Osteoblast (primary cell): ENCODE measurements around the gene VAMP2. TPM values are rescaled to one million over a fixed set of nuclear protein-coding genes. Genes with fewer than 3 reads are reported as not detected.

Experiments used
- DNase-seq: peaks from one replicate; pipeline ENCODE4 v3.0.0; 2011; ENCODE audit warnings: low spot score, mixed read lengths; ENCODE audit not compliant: insufficient read length; ENCODE audit errors: missing footprints
- H2AFZ ChIP-seq: 2 replicates; pipeline ENCODE4 v1.6.0; 2011; ENCODE audit warnings: mild to moderate bottlenecking, low read length
- H3K27ac ChIP-seq: 2 replicates; pipeline ENCODE4 v1.5.1; 2011; ENCODE audit warnings: mild to moderate bottlenecking, low read depth, low read length, moderate library complexity
- H3K27me3 ChIP-seq: 2 replicates; pipeline ENCODE4 v1.6.0; 2012; ENCODE audit warnings: mild to moderate bottlenecking, control low read depth, inconsistent platforms, low read length, moderate library complexity; ENCODE audit not compliant: insufficient read depth
- H3K36me3 ChIP-seq: 2 replicates; pipeline ENCODE4 v1.5.1; 2011; ENCODE audit warnings: mild to moderate bottlenecking, low read length, control low read depth, moderate library complexity; ENCODE audit not compliant: insufficient read depth
- H3K4me1 ChIP-seq: 2 replicates; pipeline ENCODE4 v1.5.1; 2011; ENCODE audit warnings: mild to moderate bottlenecking, low read length, control low read depth, moderate library complexity; ENCODE audit not compliant: insufficient read depth
- H3K4me2 ChIP-seq: 2 replicates; pipeline ENCODE4 v1.6.0; 2011; ENCODE audit warnings: mild to moderate bottlenecking, low read length; ENCODE audit not compliant: insufficient read depth
- H3K4me3 ChIP-seq: fragments of 200-600 bp; sonication (generic); 3 replicates; pipeline ENCODE4 v1.5.1; 2012; ENCODE audit warnings: mild to moderate bottlenecking, low read length, inconsistent platforms; ENCODE audit not compliant: insufficient read depth
- H3K79me2 ChIP-seq: 2 replicates; pipeline ENCODE4 v1.6.0; 2012; ENCODE audit warnings: mild to moderate bottlenecking, low read length, control low read depth, inconsistent platforms; ENCODE audit not compliant: insufficient read depth
- H3K9me3 ChIP-seq: 2 replicates; pipeline ENCODE4 v1.5.1; 2011; ENCODE audit warnings: low read depth, low read length, control low read depth
- H4K20me1 ChIP-seq: 2 replicates; pipeline ENCODE4 v1.6.0; 2012; ENCODE audit warnings: mild to moderate bottlenecking, low read length, control low read depth; ENCODE audit not compliant: insufficient read depth
- CTCF ChIP-seq: IDR thresholded peaks from 2 replicates; pipeline ENCODE4 v1.5.1; 2011; ENCODE audit warnings: mild to moderate bottlenecking, low read depth, low read length, moderate library complexity; ENCODE audit errors: extremely low read depth
- total RNA-seq: library from RNA; depleted of rRNA; stranded (reverse); fragments of >200 nt; gene quantifications from 2 replicates; pipeline ENCODE4 v1.2.3, GENCODE V29; 2012

The VAMP2 gene
- 5.3 and 5.4 TPM in 2 replicates for total RNA-seq

- Histone ChIP-seq H3K27ac (peak within 1 kb of the TSS; percentile 96), H3K36me3 (peaks cover 19% of the 10 kb centered on the region), H3K79me2 (peaks cover 34% of the 10 kb centered on the region), H3K4me2 (peak within 1 kb of the TSS; percentile 91), H4K20me1 (peaks cover 14% of the 10 kb centered on the region), H3K9me3 (no peaks in the 10 kb centered on the region), H3K4me3 (peak within 1 kb of the TSS; percentile 100), H3K4me1 (peaks cover 36% of the 10 kb centered on the region), H2AFZ (peak within 1 kb of the TSS; percentile 86), H3K27me3 (no peaks in the 10 kb centered on the region)
- no peak for TF ChIP-seq CTCF
- DNase-seq: peak; percentile 96
Measured at GRCh38 chr17:8162233-8162996, at the start of gene VAMP2. Gene VAMP2, minus strand, starts transcription at chr17:8162948. Its CDS starts 69 bp downstream, at chr17:8162879.

GRCh38 chr17:8210761-8211458 lies 48.2 kb upstream of the VAMP2 start:
- H3K79me2 ChIP-seq: peaks cover 29% of the 10 kb centered on the region
- peak overlapping the region; percentile 96 for H3K4me3 ChIP-seq
- H3K9me3 ChIP-seq: no peaks in the 10 kb centered on the region
- TF ChIP-seq CTCF: no peak
- no peaks in the 10 kb centered on the region for H3K27me3 ChIP-seq
- peaks cover 17% of the 10 kb centered on the region for H3K4me1 ChIP-seq
- DNase-seq: no peak
- H2AFZ ChIP-seq: peak overlapping the region; percentile 97
- peak overlapping the region; percentile 98 for H3K4me2 ChIP-seq
- H4K20me1 ChIP-seq: no peaks in the 10 kb centered on the region
- peak overlapping the region; percentile 90 for H3K27ac ChIP-seq
- H3K36me3 ChIP-seq: peaks cover 4% of the 10 kb centered on the region

GRCh38 chr17:8209907-8210760 lies 47.4 kb upstream of the VAMP2 start, which contains the start of gene AURKB:
Gene AURKB, minus strand, starts transcription at chr17:8210575. Its CDS starts 351 bp downstream, at chr17:8210224.
- peak; percentile 98 for DNase-seq
- Histone ChIP-seq H3K4me3 (peak within 1 kb of the TSS; percentile 96), H3K36me3 (peaks cover 4% of the 10 kb centered on the region), H4K20me1 (no peaks in the 10 kb centered on the region), H3K9me3 (no peaks in the 10 kb centered on the region), H3K4me2 (peak within 1 kb of the TSS; percentile 98), H3K4me1 (peaks cover 17% of the 10 kb centered on the region), H2AFZ (peak within 1 kb of the TSS; percentile 97), H3K27me3 (no peaks in the 10 kb centered on the region), H3K27ac (peak within 1 kb of the TSS; percentile 90), H3K79me2 (peaks cover 29% of the 10 kb centered on the region)
- TF ChIP-seq CTCF: no peak
